Body of pancreas (tissue), 4 donors: ENCODE measurements around the gene FBLN5.

ENCODE experiments used
- POLR2A ChIP-seq, 3 donors: fragments of 450-650 bp; IDR thresholded peaks; one replicate each; pipeline ENCODE4 v1.6.1; 2016; ENCODE audit warnings: antibody characterized with exemption in 3 of 3, mild to moderate bottlenecking in 2 of 3
- TF ChIP-seq, protein P1 (sequence below), 7 experiments: fragments of 450-650 bp in 4 of 7; fragments of 200-600 bp in 3 of 7; sonication (generic) in 3 of 7; IDR thresholded peaks; one replicate each; pipeline ENCODE4 v1.5.1; 2016 to 2019; ENCODE audit warnings: antibody characterized with exemption in 7 of 7

DNA sequence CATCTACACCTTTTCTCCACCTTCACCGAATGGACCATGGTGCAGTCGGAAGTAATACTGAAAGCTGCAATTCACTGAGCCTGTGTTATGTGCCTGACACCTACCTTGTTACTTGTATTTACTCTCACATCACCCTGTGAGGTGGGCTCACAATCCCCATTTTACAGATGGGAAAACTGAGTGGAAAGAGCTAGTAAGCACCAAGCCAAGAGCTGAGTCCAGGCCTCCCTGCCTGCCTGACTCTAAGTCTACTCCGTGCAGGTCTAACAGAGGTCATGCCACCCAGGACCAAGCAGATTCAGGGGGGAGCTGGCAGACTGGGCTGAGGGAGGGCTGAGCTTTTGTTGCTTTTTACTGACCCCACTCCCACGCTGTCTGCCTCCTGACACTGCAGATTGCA, 51.1 kb downstream of the FBLN5 start:
- TF ChIP-seq, protein P1, sequence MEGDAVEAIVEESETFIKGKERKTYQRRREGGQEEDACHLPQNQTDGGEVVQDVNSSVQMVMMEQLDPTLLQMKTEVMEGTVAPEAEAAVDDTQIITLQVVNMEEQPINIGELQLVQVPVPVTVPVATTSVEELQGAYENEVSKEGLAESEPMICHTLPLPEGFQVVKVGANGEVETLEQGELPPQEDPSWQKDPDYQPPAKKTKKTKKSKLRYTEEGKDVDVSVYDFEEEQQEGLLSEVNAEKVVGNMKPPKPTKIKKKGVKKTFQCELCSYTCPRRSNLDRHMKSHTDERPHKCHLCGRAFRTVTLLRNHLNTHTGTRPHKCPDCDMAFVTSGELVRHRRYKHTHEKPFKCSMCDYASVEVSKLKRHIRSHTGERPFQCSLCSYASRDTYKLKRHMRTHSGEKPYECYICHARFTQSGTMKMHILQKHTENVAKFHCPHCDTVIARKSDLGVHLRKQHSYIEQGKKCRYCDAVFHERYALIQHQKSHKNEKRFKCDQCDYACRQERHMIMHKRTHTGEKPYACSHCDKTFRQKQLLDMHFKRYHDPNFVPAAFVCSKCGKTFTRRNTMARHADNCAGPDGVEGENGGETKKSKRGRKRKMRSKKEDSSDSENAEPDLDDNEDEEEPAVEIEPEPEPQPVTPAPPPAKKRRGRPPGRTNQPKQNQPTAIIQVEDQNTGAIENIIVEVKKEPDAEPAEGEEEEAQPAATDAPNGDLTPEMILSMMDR (IDR thresholded peaks at IDR 0.05) = no peak
- no peak for TF ChIP-seq POLR2A (IDR thresholded peaks at IDR 0.05)
